Stimulated activated CD4-positive, alpha-beta T cell treated with anti-CD3 and anti-CD28 coated beads, Interleukin-1b, Interleukin-23, amount 100 ng/mL, for 4 hours (primary cell): ENCODE data around the gene GALNT7.

ENCODE experiments used
- DNase-seq, 2 donors: peaks; one replicate each; pipeline ENCODE4 v3.0.0-alpha.2; 2020; ENCODE audit warnings: low read depth in 2 of 2

The GALNT7 gene

GRCh38 chr4:173236301-173236700 is 67.7 kb downstream of the GALNT7 start:
- no peak for DNase-seq

- DNase-seq: no peak
Observed at GRCh38 chr4:173237152-173237551, 68.5 kb downstream of the GALNT7 start.

- DNase-seq: no peak
Observed at GRCh38 chr4:173237762-173238161, 69.2 kb downstream of the GALNT7 start.

- DNase-seq: no peak
Observed at GRCh38 chr4:173240696-173241095, 72.1 kb downstream of the GALNT7 start.

- no peak for DNase-seq
Observed at GRCh38 chr4:173242466-173243250, 74.0 kb downstream of the GALNT7 start.

- no peak for DNase-seq
Observed at GRCh38 chr4:173243321-173243720, 74.7 kb downstream of the GALNT7 start.

GRCh38 chr4:173243917-173244658 is 75.5 kb downstream of the GALNT7 start:
- DNase-seq: no peak

- no peak for DNase-seq
Observed at GRCh38 chr4:173245952-173246351, 77.3 kb downstream of the GALNT7 start.

GRCh38 chr4:173246719-173247118 is 78.1 kb downstream of the GALNT7 start:
- DNase-seq: no peak

- no peak for DNase-seq
Observed at GRCh38 chr4:173247321-173247720, 78.7 kb downstream of the GALNT7 start.

GRCh38 chr4:173248690-173249089 is 80.1 kb downstream of the GALNT7 start:
- DNase-seq: no peak

GRCh38 chr4:173252024-173252935 is 83.7 kb downstream of the GALNT7 start:
- DNase-seq: no peak

- no peak for DNase-seq
Observed at GRCh38 chr4:173253561-173253960, 85.0 kb downstream of the GALNT7 start.

GRCh38 chr4:173254646-173255045 is 86.0 kb downstream of the GALNT7 start:
- DNase-seq: no peak

- no peak for DNase-seq
Observed at GRCh38 chr4:173256825-173257224, 88.2 kb downstream of the GALNT7 start.

- DNase-seq: peak; percentile 22 to 26
Observed at GRCh38 chr4:173257732-173258717, 89.4 kb downstream of the GALNT7 start.

GRCh38 chr4:173258866-173259265 is 90.3 kb downstream of the GALNT7 start:
- DNase-seq: no peak

GRCh38 chr4:173259310-173259709 is 90.7 kb downstream of the GALNT7 start:
- DNase-seq: no peak

- no peak for DNase-seq
Observed at GRCh38 chr4:173261052-173261451, 92.4 kb downstream of the GALNT7 start.

GRCh38 chr4:173262375-173262774 is 93.8 kb downstream of the GALNT7 start:
- DNase-seq: no peak

- DNase-seq: no peak
Observed at GRCh38 chr4:173264245-173264644, 95.6 kb downstream of the GALNT7 start.
